Neural cell (in vitro differentiated cells): Measurements from ENCODE around the gene CHRDL2. TPM values are rescaled to one million over a fixed set of nuclear protein-coding genes. Genes with fewer than 3 reads are reported as not detected.

Experiments used
- H2AFZ ChIP-seq: fragments of 200-600, 300-800 bp; sonication (generic), shearing (Covaris generic); 2 replicates; pipeline ENCODE4 v1.6.0; 2014; ENCODE audit warnings: low read depth, mild to moderate bottlenecking, antibody characterized with exemption, low read length, moderate library complexity
- H3F3A ChIP-seq: fragments of 200-600 bp; shearing (Covaris generic); 2 replicates; pipeline ENCODE4 v1.6.1; 2016; ENCODE audit warnings: mild to moderate bottlenecking, moderate library complexity, mixed read lengths, antibody characterized with exemption, low read length; ENCODE audit not compliant: insufficient read depth, poor library complexity, severe bottlenecking
- H3K27ac ChIP-seq: fragments of 200-600, 300-800 bp; sonication (generic), shearing (Covaris generic); 2 replicates; pipeline ENCODE4 v1.5.1; 2014; ENCODE audit warnings: mild to moderate bottlenecking, low read length, moderate library complexity
- H3K27me3 ChIP-seq: fragments of 300-800, 200-600 bp; sonication (generic), shearing (Covaris generic); 2 replicates; pipeline ENCODE4 v1.6.0; 2014; ENCODE audit warnings: mild to moderate bottlenecking, low read depth, low read length, moderate library complexity; ENCODE audit not compliant: insufficient read depth
- H3K36me3 ChIP-seq: fragments of 300-800, 200-600 bp; sonication (generic), shearing (Covaris generic); 2 replicates; pipeline ENCODE4 v1.5.1; 2014; ENCODE audit warnings: mild to moderate bottlenecking, antibody characterized with exemption, low read length, moderate library complexity; ENCODE audit not compliant: insufficient read depth
- H3K4me2 ChIP-seq: fragments of 300-800, 200-600 bp; sonication (generic), shearing (Covaris generic); 2 replicates; pipeline ENCODE4 v1.6.0; 2014; ENCODE audit warnings: mild to moderate bottlenecking, low read length
- H3K4me3 ChIP-seq: fragments of 300-800, 200-600 bp; sonication (generic), shearing (Covaris generic); 2 replicates; pipeline ENCODE4 v1.5.1; 2014; ENCODE audit warnings: mild to moderate bottlenecking, low read length, moderate library complexity
- H3K79me2 ChIP-seq: fragments of 200-600 bp; shearing (Covaris generic); replicated peaks from 2 replicates; pipeline ENCODE4 v1.6.0; 2014; ENCODE audit warnings: mild to moderate bottlenecking, low read length, moderate library complexity; ENCODE audit not compliant: insufficient read depth
- H3K9ac ChIP-seq: fragments of 300-800, 200-600 bp; sonication (generic), shearing (Covaris generic); 2 replicates; pipeline ENCODE4 v1.6.1; 2016; ENCODE audit warnings: mild to moderate bottlenecking, low read length, mixed read lengths
- H3K9me2 ChIP-seq: fragments of 200-600 bp; shearing (Covaris generic); 2 replicates; pipeline ENCODE4 v1.6.1; 2016; ENCODE audit warnings: mild to moderate bottlenecking, low read length, mixed read lengths; ENCODE audit not compliant: insufficient read depth
- H3K9me3 ChIP-seq: fragments of 200-600, 300-800 bp; sonication (generic), shearing (Covaris generic); 2 replicates; pipeline ENCODE4 v1.6.1; 2016; ENCODE audit warnings: mild to moderate bottlenecking, mixed run types, low read length, moderate library complexity, mixed read lengths
- H4K20me1 ChIP-seq: fragments of 200-600 bp; shearing (Covaris generic); 2 replicates; pipeline ENCODE4 v1.6.1; 2016; ENCODE audit warnings: mild to moderate bottlenecking, mixed run types; ENCODE audit not compliant: insufficient read depth
- EP300 ChIP-seq: fragments of 450-650 bp; conservative IDR thresholded peaks from 2 replicates; pipeline ENCODE4 v1.6.1; 2014; ENCODE audit warnings: antibody characterized with exemption, mild to moderate bottlenecking, moderate library complexity; ENCODE audit not compliant: poor library complexity, severe bottlenecking
- EZH2 ChIP-seq: fragments of 200-600, 300-800 bp; shearing (Covaris generic), sonication (generic); IDR thresholded peaks from 2 replicates; pipeline ENCODE4 v1.6.1; 2014; ENCODE audit warnings: antibody characterized with exemption, low read length, borderline replicate concordance, mild to moderate bottlenecking; ENCODE audit not compliant: insufficient read depth, poor library complexity, severe bottlenecking
- MXI1 ChIP-seq: fragments of 450-650 bp; conservative IDR thresholded peaks from 2 replicates; pipeline ENCODE4 v1.6.1; 2014; ENCODE audit warnings: antibody characterized with exemption, mild to moderate bottlenecking; ENCODE audit not compliant: poor library complexity, severe bottlenecking
- POLR2AphosphoS5 ChIP-seq: IDR thresholded peaks from 2 replicates; pipeline ENCODE4 v1.6.1; 2012
- RAD21 ChIP-seq: fragments of 450-650 bp; conservative IDR thresholded peaks from 2 replicates; pipeline ENCODE4 v1.6.1; 2014; ENCODE audit warnings: antibody characterized with exemption, mild to moderate bottlenecking, moderate library complexity
- SMC3 ChIP-seq: fragments of 450-650 bp; conservative IDR thresholded peaks from 2 replicates; pipeline ENCODE4 v1.6.1; 2014; ENCODE audit warnings: antibody characterized with exemption, mild to moderate bottlenecking, moderate library complexity; ENCODE audit not compliant: poor library complexity
- TAF1 ChIP-seq: IDR thresholded peaks from 2 replicates; pipeline ENCODE4 v1.6.1; 2012; ENCODE audit warnings: low read depth
- polyA plus RNA-seq: library from polyadenylated mRNA; depleted of rRNA; stranded (reverse); fragments of >200 nt; gene quantifications from 2 replicates; pipeline ENCODE4 v1.2.3, GENCODE V29; 2014
- TF ChIP-seq, protein P1 (sequence below): IDR thresholded peaks from 2 replicates; pipeline ENCODE4 v1.6.1; 2012; ENCODE audit warnings: borderline replicate concordance
- TF ChIP-seq, protein P2 (sequence below): fragments of 450-650 bp; IDR thresholded peaks from 2 replicates; pipeline ENCODE4 v1.5.1; 2014; ENCODE audit warnings: antibody characterized with exemption, mild to moderate bottlenecking, moderate library complexity; ENCODE audit not compliant: poor library complexity, severe bottlenecking

Gene CHRDL2
- polyA plus RNA-seq, 1 donor from 2014 or later, result not detected

DNA sequence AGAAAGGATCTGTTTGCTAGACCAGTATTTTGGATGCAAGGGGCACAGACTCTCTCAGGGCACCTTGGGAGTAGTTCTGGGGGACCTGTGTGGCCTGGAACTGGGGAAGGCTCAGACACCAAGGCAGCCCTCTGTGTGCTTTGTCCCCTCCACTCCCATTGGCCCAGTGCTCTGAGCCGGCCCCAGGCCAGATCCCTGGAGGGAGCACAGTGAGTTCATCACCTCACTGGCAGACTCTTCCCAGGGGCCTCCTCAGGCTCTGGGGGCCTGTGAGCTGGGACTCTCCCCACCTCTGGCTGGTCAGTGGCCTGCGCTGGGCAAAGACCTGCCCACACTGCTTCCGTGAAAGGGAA, 51.7 kb downstream of the CHRDL2 start:
- H3K79me2 ChIP-seq, result no peaks in the 10 kb centered on the region
- H2AFZ ChIP-seq, result no peak overlapping the region
- no peak for TF ChIP-seq SMC3
- TF ChIP-seq EP300, result no peak
- no peak for TF ChIP-seq MXI1
- no peak for TF ChIP-seq EZH2
- no peak for TF ChIP-seq POLR2AphosphoS5
- TF ChIP-seq, protein P1, sequence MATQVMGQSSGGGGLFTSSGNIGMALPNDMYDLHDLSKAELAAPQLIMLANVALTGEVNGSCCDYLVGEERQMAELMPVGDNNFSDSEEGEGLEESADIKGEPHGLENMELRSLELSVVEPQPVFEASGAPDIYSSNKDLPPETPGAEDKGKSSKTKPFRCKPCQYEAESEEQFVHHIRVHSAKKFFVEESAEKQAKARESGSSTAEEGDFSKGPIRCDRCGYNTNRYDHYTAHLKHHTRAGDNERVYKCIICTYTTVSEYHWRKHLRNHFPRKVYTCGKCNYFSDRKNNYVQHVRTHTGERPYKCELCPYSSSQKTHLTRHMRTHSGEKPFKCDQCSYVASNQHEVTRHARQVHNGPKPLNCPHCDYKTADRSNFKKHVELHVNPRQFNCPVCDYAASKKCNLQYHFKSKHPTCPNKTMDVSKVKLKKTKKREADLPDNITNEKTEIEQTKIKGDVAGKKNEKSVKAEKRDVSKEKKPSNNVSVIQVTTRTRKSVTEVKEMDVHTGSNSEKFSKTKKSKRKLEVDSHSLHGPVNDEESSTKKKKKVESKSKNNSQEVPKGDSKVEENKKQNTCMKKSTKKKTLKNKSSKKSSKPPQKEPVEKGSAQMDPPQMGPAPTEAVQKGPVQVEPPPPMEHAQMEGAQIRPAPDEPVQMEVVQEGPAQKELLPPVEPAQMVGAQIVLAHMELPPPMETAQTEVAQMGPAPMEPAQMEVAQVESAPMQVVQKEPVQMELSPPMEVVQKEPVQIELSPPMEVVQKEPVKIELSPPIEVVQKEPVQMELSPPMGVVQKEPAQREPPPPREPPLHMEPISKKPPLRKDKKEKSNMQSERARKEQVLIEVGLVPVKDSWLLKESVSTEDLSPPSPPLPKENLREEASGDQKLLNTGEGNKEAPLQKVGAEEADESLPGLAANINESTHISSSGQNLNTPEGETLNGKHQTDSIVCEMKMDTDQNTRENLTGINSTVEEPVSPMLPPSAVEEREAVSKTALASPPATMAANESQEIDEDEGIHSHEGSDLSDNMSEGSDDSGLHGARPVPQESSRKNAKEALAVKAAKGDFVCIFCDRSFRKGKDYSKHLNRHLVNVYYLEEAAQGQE, result no peak
- TF ChIP-seq TAF1, result no peak
- H3K9ac ChIP-seq, result no peak overlapping the region
- peaks cover 10% of the 10 kb centered on the region for H3K27me3 ChIP-seq
- no peak overlapping the region for H3K4me2 ChIP-seq
- no peaks in the 10 kb centered on the region for H3K9me2 ChIP-seq
- H3F3A ChIP-seq, result no peaks in the 10 kb centered on the region
- H3K9me3 ChIP-seq, result no peaks in the 10 kb centered on the region
- no peak overlapping the region for H3K4me3 ChIP-seq
- no peaks in the 10 kb centered on the region for H4K20me1 ChIP-seq
- H3K27ac ChIP-seq, result no peak overlapping the region
- no peaks in the 10 kb centered on the region for H3K36me3 ChIP-seq

DNA sequence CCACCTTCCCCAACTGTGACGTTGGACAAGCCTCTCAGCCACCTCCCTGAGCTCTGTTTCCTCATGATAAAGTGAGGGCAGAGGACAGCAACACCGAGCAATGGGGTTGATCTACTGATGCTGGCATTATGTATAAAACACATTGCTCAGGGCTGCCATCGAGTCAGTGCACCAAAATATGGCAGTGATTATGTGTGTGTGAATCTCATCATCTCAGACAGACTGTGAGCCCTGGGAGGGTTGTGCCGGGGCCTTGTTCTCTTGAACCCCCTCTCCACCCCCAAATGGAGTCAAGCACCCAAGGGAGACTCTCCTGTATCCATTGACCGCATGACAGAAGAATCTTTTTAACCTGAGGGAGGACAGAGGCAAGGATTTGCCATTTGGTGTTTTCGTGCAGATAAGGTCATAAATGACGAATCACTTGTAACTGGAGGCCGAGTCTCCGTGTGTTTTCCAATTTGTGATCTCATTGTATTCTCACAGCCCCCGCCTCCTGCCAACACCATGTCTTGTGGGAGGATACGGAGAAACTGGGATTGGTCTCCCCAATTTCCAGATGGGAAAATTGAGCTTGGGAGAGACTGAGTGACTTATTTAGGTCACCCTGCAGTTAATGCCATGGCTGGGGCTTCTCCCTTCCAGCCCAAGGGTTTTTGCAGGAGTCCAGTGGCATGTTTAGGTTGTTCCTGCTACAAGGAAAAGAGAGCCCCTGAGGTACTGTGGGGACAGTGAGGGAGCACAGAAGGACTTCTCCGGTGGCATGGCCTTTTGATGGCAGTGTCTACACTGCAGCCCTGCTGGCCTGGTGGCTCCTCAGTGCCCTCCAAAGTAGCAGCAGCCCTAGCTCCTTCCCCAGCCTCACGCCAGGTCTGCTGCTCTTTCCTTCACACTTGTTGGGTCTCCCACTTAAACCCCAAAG, 52.4 kb downstream of the CHRDL2 start:
- TF ChIP-seq, protein P2, sequence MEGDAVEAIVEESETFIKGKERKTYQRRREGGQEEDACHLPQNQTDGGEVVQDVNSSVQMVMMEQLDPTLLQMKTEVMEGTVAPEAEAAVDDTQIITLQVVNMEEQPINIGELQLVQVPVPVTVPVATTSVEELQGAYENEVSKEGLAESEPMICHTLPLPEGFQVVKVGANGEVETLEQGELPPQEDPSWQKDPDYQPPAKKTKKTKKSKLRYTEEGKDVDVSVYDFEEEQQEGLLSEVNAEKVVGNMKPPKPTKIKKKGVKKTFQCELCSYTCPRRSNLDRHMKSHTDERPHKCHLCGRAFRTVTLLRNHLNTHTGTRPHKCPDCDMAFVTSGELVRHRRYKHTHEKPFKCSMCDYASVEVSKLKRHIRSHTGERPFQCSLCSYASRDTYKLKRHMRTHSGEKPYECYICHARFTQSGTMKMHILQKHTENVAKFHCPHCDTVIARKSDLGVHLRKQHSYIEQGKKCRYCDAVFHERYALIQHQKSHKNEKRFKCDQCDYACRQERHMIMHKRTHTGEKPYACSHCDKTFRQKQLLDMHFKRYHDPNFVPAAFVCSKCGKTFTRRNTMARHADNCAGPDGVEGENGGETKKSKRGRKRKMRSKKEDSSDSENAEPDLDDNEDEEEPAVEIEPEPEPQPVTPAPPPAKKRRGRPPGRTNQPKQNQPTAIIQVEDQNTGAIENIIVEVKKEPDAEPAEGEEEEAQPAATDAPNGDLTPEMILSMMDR, result no peak
- TF ChIP-seq POLR2AphosphoS5 (no peak), RAD21 (no peak), EP300 (no peak), MXI1 (no peak), SMC3 (no peak), EZH2 (no peak), TAF1 (no peak)
- TF ChIP-seq, protein P1, result no peak
- H3K27ac ChIP-seq, result no peak overlapping the region

More for the DNA sequence above, 52.4 kb downstream of the CHRDL2 start:
- Histone ChIP-seq H3K4me3 (no peak overlapping the region), H4K20me1 (no peaks in the 10 kb centered on the region), H3K9me3 (no peaks in the 10 kb centered on the region), H3K27me3 (peaks cover 10% of the 10 kb centered on the region), H3K9ac (no peak overlapping the region), H3K4me2 (no peak overlapping the region), H3K36me3 (no peaks in the 10 kb centered on the region), H3K79me2 (no peaks in the 10 kb centered on the region), H3F3A (no peaks in the 10 kb centered on the region), H3K9me2 (no peaks in the 10 kb centered on the region), H2AFZ (no peak overlapping the region)
